A549 (cell line): Measurements from ENCODE around the gene PTGDS.

Experiments
- BHLHE40 ChIP-seq: IDR thresholded peaks from 2 replicates; pipeline ENCODE4 v1.6.1; 2012; ENCODE audit warnings: low read depth, low read length, inconsistent platforms
- CEBPB ChIP-seq, 2 experiments: fragments of >200 bp in 1 of 2; sonication (Bioruptor Twin) in 1 of 2; formaldehyde crosslinking in 1 of 2; IDR thresholded peaks; 2 replicates each; pipeline ENCODE4 v1.6.1; 2012 to 2016
- CHD4 ChIP-seq: fragments of 200-600 bp; sonication (generic); IDR thresholded peaks from 2 replicates; pipeline ENCODE4 v1.6.1; 2016; ENCODE audit warnings: antibody characterized with exemption, mild to moderate bottlenecking, borderline replicate concordance
- HOXA7 ChIP-seq: fragments of 250-450 bp; sonication (Bioruptor Pico); IDR thresholded peaks from 2 replicates; pipeline ENCODE4 v1.5.0; 2020; ENCODE audit warnings: mild to moderate bottlenecking, moderate library complexity
- MAFK ChIP-seq: fragments of 450-650 bp; IDR thresholded peaks from 2 replicates; pipeline ENCODE4 v1.6.1; 2014; ENCODE audit not compliant: partially characterized antibody
- POLR2A ChIP-seq: IDR thresholded peaks from 2 replicates; pipeline ENCODE4 v1.6.1; 2012; ENCODE audit warnings: mild to moderate bottlenecking, low read length
- SMC3 ChIP-seq: fragments of >200 bp; sonication (Bioruptor Twin); formaldehyde crosslinking; IDR thresholded peaks from 3 replicates; pipeline ENCODE4 v1.6.1; 2018; ENCODE audit warnings: inconsistent platforms
- TP53 ChIP-seq: fragments of 250-450 bp; sonication (Bioruptor Pico); IDR thresholded peaks from 2 replicates; pipeline ENCODE4 v1.5.0; 2021; ENCODE audit warnings: mild to moderate bottlenecking, moderate library complexity
- ZFP36 ChIP-seq: fragments of 450-650 bp; IDR thresholded peaks from 2 replicates; pipeline ENCODE4 v1.6.1; 2014; ENCODE audit warnings: borderline replicate concordance; ENCODE audit not compliant: partially characterized antibody
- TF ChIP-seq, protein P1 (sequence below): fragments of >200 bp; sonication (Bioruptor Twin); formaldehyde crosslinking; IDR thresholded peaks from 3 replicates; pipeline ENCODE4 v1.5.1; 2016
- TF ChIP-seq, protein P2 (sequence below): fragments of 200-600 bp; sonication (generic); IDR thresholded peaks from 2 replicates; pipeline ENCODE4 v1.6.1; 2016; ENCODE audit warnings: antibody characterized with exemption, mild to moderate bottlenecking, moderate library complexity
- TF ChIP-seq, protein P3 (sequence below): IDR thresholded peaks from 2 replicates; pipeline ENCODE4 v1.6.1; 2012; ENCODE audit warnings: low read depth, borderline replicate concordance

DNA sequence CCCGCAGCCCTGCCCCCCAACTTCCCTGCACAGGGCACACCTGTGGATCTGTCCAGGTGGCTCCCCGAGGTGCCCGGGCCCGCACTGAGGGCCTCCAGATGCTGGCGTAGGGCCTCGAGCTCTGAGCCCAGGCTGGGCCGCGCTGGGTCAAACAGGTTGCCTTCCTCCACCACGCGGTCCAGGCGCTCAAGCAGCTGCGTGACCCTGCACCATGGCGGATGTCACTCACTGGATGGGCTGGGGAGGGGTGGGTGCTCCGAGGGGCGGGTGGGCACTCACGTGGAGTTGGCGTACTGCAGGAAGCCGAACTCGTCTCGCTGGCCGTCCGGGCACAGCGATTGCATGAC lies 45.3 kb downstream of the PTGDS start:
- TF ChIP-seq CHD4: no peak
- no peak for TF ChIP-seq ZFP36
- TF ChIP-seq, protein P1, sequence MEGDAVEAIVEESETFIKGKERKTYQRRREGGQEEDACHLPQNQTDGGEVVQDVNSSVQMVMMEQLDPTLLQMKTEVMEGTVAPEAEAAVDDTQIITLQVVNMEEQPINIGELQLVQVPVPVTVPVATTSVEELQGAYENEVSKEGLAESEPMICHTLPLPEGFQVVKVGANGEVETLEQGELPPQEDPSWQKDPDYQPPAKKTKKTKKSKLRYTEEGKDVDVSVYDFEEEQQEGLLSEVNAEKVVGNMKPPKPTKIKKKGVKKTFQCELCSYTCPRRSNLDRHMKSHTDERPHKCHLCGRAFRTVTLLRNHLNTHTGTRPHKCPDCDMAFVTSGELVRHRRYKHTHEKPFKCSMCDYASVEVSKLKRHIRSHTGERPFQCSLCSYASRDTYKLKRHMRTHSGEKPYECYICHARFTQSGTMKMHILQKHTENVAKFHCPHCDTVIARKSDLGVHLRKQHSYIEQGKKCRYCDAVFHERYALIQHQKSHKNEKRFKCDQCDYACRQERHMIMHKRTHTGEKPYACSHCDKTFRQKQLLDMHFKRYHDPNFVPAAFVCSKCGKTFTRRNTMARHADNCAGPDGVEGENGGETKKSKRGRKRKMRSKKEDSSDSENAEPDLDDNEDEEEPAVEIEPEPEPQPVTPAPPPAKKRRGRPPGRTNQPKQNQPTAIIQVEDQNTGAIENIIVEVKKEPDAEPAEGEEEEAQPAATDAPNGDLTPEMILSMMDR: no peak
- no peak for TF ChIP-seq MAFK
- no peak for TF ChIP-seq HOXA7 (CRISPR knock-in tag)
- no peak for TF ChIP-seq POLR2A
- TF ChIP-seq, protein P2, sequence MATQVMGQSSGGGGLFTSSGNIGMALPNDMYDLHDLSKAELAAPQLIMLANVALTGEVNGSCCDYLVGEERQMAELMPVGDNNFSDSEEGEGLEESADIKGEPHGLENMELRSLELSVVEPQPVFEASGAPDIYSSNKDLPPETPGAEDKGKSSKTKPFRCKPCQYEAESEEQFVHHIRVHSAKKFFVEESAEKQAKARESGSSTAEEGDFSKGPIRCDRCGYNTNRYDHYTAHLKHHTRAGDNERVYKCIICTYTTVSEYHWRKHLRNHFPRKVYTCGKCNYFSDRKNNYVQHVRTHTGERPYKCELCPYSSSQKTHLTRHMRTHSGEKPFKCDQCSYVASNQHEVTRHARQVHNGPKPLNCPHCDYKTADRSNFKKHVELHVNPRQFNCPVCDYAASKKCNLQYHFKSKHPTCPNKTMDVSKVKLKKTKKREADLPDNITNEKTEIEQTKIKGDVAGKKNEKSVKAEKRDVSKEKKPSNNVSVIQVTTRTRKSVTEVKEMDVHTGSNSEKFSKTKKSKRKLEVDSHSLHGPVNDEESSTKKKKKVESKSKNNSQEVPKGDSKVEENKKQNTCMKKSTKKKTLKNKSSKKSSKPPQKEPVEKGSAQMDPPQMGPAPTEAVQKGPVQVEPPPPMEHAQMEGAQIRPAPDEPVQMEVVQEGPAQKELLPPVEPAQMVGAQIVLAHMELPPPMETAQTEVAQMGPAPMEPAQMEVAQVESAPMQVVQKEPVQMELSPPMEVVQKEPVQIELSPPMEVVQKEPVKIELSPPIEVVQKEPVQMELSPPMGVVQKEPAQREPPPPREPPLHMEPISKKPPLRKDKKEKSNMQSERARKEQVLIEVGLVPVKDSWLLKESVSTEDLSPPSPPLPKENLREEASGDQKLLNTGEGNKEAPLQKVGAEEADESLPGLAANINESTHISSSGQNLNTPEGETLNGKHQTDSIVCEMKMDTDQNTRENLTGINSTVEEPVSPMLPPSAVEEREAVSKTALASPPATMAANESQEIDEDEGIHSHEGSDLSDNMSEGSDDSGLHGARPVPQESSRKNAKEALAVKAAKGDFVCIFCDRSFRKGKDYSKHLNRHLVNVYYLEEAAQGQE: no peak
- TF ChIP-seq SMC3: no peak
- TF ChIP-seq, protein P3, sequence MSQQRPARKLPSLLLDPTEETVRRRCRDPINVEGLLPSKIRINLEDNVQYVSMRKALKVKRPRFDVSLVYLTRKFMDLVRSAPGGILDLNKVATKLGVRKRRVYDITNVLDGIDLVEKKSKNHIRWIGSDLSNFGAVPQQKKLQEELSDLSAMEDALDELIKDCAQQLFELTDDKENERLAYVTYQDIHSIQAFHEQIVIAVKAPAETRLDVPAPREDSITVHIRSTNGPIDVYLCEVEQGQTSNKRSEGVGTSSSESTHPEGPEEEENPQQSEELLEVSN: no peak
- no peak for TF ChIP-seq BHLHE40
- no peak for TF ChIP-seq TP53 (CRISPR knock-in tag)
- no peak for TF ChIP-seq CEBPB (IDR thresholded peaks at IDR 0.05)
